ENCODE results near the gene GNAT2. TPM values are rescaled to one million over a fixed set of nuclear protein-coding genes. Genes with fewer than 3 reads are reported as not detected.

Gene GNAT2
- total RNA-seq, 1 donor from 2014 or later, result not detected

GRCh38 chr1:109589679-109590078 lies 29.7 kb downstream of the GNAT2 start:
- DNase-seq (ENCODE audit: extremely low spot score, unreplicated experiment), result no peak
- no peak overlapping the region for H3K4me3 Mint-ChIP-seq
- no peak for TF ChIP-seq CTCF (conservative IDR thresholded peaks at IDR 0.05)
- peaks cover 32% of the 10 kb centered on the region for H3K36me3 Mint-ChIP-seq
- H3K27ac Mint-ChIP-seq, result no peak overlapping the region
- H3K4me1 Mint-ChIP-seq (ENCODE audit: unreplicated experiment), result no peaks in the 10 kb centered on the region
- no peaks in the 10 kb centered on the region for H3K27me3 Mint-ChIP-seq
- H3K9me3 Mint-ChIP-seq, result no peaks in the 10 kb centered on the region

- no peaks in the 10 kb centered on the region for H3K27me3 Mint-ChIP-seq
- no peaks in the 10 kb centered on the region for H3K4me1 Mint-ChIP-seq (ENCODE audit: unreplicated experiment)
- no peak overlapping the region for H3K4me3 Mint-ChIP-seq
- H3K27ac Mint-ChIP-seq, result no peak overlapping the region
- no peak for TF ChIP-seq CTCF (conservative IDR thresholded peaks at IDR 0.05)
- no peak for DNase-seq (ENCODE audit: extremely low spot score, unreplicated experiment)
- peaks cover 34% of the 10 kb centered on the region for H3K36me3 Mint-ChIP-seq
- H3K9me3 Mint-ChIP-seq, result no peaks in the 10 kb centered on the region
These were observed 30.2 kb downstream of the GNAT2 start for GRCh38 chr1:109589177-109589576.

- Mint-ChIP-seq H3K4me1 (ENCODE audit: unreplicated experiment) (no peaks in the 10 kb centered on the region), H3K27me3 (no peaks in the 10 kb centered on the region), H3K9me3 (no peaks in the 10 kb centered on the region), H3K36me3 (peaks cover 42% of the 10 kb centered on the region), H3K27ac (no peak overlapping the region), H3K4me3 (no peak overlapping the region)
- TF ChIP-seq CTCF (conservative IDR thresholded peaks at IDR 0.05), result no peak
- no peak for DNase-seq (ENCODE audit: extremely low spot score, unreplicated experiment)
These were observed 33.4 kb downstream of the GNAT2 start for GRCh38 chr1:109586055-109586454.

GRCh38 chr1:109584766-109585165 lies 34.6 kb downstream of the GNAT2 start:
- H3K36me3 Mint-ChIP-seq, result peaks cover 51% of the 10 kb centered on the region
- H3K4me3 Mint-ChIP-seq, result no peak overlapping the region
- no peak overlapping the region for H3K27ac Mint-ChIP-seq
- H3K9me3 Mint-ChIP-seq, result no peaks in the 10 kb centered on the region
- no peaks in the 10 kb centered on the region for H3K4me1 Mint-ChIP-seq (ENCODE audit: unreplicated experiment)
- DNase-seq (ENCODE audit: extremely low spot score, unreplicated experiment), result no peak
- H3K27me3 Mint-ChIP-seq, result no peaks in the 10 kb centered on the region
- no peak for TF ChIP-seq CTCF (conservative IDR thresholded peaks at IDR 0.05)

- Mint-ChIP-seq H3K27ac (no peak overlapping the region), H3K36me3 (peaks cover 45% of the 10 kb centered on the region)
- TF ChIP-seq CTCF (conservative IDR thresholded peaks at IDR 0.05), result no peak
These were observed 37.4 kb downstream of the GNAT2 start for GRCh38 chr1:109582021-109582420.

GRCh38 chr1:109579491-109579890 lies 39.9 kb downstream of the GNAT2 start:
- no peaks in the 10 kb centered on the region for H3K4me1 Mint-ChIP-seq (ENCODE audit: unreplicated experiment)
- H3K9me3 Mint-ChIP-seq, result no peaks in the 10 kb centered on the region
- no peak for TF ChIP-seq CTCF (conservative IDR thresholded peaks at IDR 0.05)
- no peak overlapping the region for H3K27ac Mint-ChIP-seq
- H3K27me3 Mint-ChIP-seq, result no peaks in the 10 kb centered on the region
- no peak overlapping the region for H3K4me3 Mint-ChIP-seq
- DNase-seq (ENCODE audit: extremely low spot score, unreplicated experiment), result no peak
- peaks cover 40% of the 10 kb centered on the region for H3K36me3 Mint-ChIP-seq

More at GRCh38 chr1:109582021-109582420, 37.4 kb downstream of the GNAT2 start:
- H3K4me3 Mint-ChIP-seq, result no peak overlapping the region
- H3K9me3 Mint-ChIP-seq, result no peaks in the 10 kb centered on the region
- DNase-seq (ENCODE audit: extremely low spot score, unreplicated experiment), result no peak
- H3K4me1 Mint-ChIP-seq (ENCODE audit: unreplicated experiment), result no peaks in the 10 kb centered on the region
- H3K27me3 Mint-ChIP-seq, result no peaks in the 10 kb centered on the region

Data from type B pancreatic cell (in vitro differentiated cells).